Stimulated activated CD8-positive, alpha-beta memory T cell treated with anti-CD3 and anti-CD28 coated beads, Interleukin-15, amount 100 ng/mL, for 4 hours (primary cell): Measurements from ENCODE around the gene GPR12.

Experiments used
- DNase-seq, 2 donors: peaks; one replicate each; pipeline ENCODE4 v3.0.0-alpha.2; 2020; ENCODE audit warnings: low read depth in 2 of 2

The GPR12 gene

GRCh38 chr13:26705536-26705935 lies 55.0 kb downstream of the GPR12 start:
- DNase-seq, result no peak
